Ishikawa (cell line): ENCODE measurements around the gene PRR35.

ENCODE experiments used
- CEBPB ChIP-seq: IDR thresholded peaks from 2 replicates; pipeline ENCODE4 v1.6.1; 2012
- CREB1 ChIP-seq: IDR thresholded peaks from 2 replicates; pipeline ENCODE4 v1.6.1; 2012; ENCODE audit warnings: low read depth
- EGR1 ChIP-seq: IDR thresholded peaks from 2 replicates; pipeline ENCODE4 v1.6.1; 2012
- EP300 ChIP-seq: IDR thresholded peaks from 2 replicates; pipeline ENCODE4 v1.6.1; 2012; ENCODE audit warnings: borderline replicate concordance
- FOXM1 ChIP-seq: IDR thresholded peaks from 2 replicates; pipeline ENCODE4 v1.6.1; 2012; ENCODE audit warnings: low read depth, borderline replicate concordance
- NFIC ChIP-seq: IDR thresholded peaks from 2 replicates; pipeline ENCODE4 v1.6.1; 2012
- RAD21 ChIP-seq: IDR thresholded peaks from 2 replicates; pipeline ENCODE4 v1.6.1; 2012; ENCODE audit warnings: low read depth
- TAF1 ChIP-seq: IDR thresholded peaks from 2 replicates; pipeline ENCODE4 v1.6.1; 2012; ENCODE audit warnings: low read depth, mild to moderate bottlenecking
- TCF12 ChIP-seq: IDR thresholded peaks from 2 replicates; pipeline ENCODE4 v1.6.1; 2012; ENCODE audit warnings: low read depth
- TEAD4 ChIP-seq: IDR thresholded peaks from 2 replicates; pipeline ENCODE4 v1.6.1; 2012
- USF1 ChIP-seq: IDR thresholded peaks from 2 replicates; pipeline ENCODE4 v1.6.1; 2012
- YY1 ChIP-seq: IDR thresholded peaks from 2 replicates; pipeline ENCODE4 v1.6.1; 2012; ENCODE audit warnings: low read depth
- ZBTB7A ChIP-seq: IDR thresholded peaks from 2 replicates; pipeline ENCODE4 v1.6.1; 2012; ENCODE audit warnings: low read depth
- TF ChIP-seq, protein P1 (sequence below): IDR thresholded peaks from 2 replicates; pipeline ENCODE4 v1.6.1; 2012; ENCODE audit warnings: low read depth, mild to moderate bottlenecking
- TF ChIP-seq, protein P2 (sequence below): IDR thresholded peaks from 2 replicates; pipeline ENCODE4 v1.6.1; 2012

The PRR35 gene

DNA sequence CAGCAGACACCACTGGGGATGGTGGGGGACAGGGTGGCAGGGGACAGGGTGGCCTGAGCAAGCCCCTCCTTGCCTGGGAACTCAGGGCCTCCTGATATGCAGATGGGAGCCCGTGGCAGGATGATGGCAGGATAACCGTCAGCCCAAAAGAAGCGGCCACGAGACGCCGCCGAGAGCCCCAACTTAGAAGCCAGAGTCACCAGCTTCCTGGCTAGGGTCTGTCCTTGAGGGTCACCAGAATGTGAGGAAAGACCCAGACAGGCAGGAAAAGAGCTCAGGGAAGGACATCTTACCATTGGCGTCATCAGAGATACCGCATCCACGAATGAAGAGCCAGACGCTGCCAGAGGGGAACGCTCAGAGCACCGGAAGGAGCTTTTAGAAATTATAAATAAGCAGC lies 49.1 kb downstream of the PRR35 start:
- TF ChIP-seq USF1 (no peak), ZBTB7A (no peak), CREB1 (no peak)

- no peak for TF ChIP-seq EP300
- TF ChIP-seq FOXM1: no peak
- TF ChIP-seq RAD21: no peak
- no peak for TF ChIP-seq CREB1
- no peak for TF ChIP-seq NFIC
- TF ChIP-seq TEAD4: no peak
- no peak for TF ChIP-seq YY1
- TF ChIP-seq, protein P1, sequence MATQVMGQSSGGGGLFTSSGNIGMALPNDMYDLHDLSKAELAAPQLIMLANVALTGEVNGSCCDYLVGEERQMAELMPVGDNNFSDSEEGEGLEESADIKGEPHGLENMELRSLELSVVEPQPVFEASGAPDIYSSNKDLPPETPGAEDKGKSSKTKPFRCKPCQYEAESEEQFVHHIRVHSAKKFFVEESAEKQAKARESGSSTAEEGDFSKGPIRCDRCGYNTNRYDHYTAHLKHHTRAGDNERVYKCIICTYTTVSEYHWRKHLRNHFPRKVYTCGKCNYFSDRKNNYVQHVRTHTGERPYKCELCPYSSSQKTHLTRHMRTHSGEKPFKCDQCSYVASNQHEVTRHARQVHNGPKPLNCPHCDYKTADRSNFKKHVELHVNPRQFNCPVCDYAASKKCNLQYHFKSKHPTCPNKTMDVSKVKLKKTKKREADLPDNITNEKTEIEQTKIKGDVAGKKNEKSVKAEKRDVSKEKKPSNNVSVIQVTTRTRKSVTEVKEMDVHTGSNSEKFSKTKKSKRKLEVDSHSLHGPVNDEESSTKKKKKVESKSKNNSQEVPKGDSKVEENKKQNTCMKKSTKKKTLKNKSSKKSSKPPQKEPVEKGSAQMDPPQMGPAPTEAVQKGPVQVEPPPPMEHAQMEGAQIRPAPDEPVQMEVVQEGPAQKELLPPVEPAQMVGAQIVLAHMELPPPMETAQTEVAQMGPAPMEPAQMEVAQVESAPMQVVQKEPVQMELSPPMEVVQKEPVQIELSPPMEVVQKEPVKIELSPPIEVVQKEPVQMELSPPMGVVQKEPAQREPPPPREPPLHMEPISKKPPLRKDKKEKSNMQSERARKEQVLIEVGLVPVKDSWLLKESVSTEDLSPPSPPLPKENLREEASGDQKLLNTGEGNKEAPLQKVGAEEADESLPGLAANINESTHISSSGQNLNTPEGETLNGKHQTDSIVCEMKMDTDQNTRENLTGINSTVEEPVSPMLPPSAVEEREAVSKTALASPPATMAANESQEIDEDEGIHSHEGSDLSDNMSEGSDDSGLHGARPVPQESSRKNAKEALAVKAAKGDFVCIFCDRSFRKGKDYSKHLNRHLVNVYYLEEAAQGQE: no peak
- no peak for TF ChIP-seq USF1
- TF ChIP-seq TCF12: no peak
- TF ChIP-seq ZBTB7A: no peak
- TF ChIP-seq CEBPB: no peak
- TF ChIP-seq, protein P2, sequence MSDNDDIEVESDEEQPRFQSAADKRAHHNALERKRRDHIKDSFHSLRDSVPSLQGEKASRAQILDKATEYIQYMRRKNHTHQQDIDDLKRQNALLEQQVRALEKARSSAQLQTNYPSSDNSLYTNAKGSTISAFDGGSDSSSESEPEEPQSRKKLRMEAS: no peak
- no peak for TF ChIP-seq EGR1
- no peak for TF ChIP-seq TAF1
These were observed 49.8 kb downstream of the PRR35 start for GRCh38 chr16:609984-610383.

GRCh38 chr16:610513-611381 lies 50.6 kb downstream of the PRR35 start:
- TF ChIP-seq, protein P2: no peak
- peak; percentile 53 for TF ChIP-seq RAD21

- no peak for TF ChIP-seq TEAD4
- TF ChIP-seq, protein P2: 0 out of 2 replicates have a peak, but pooled peaks have one; percentile 13
- 0 out of 2 replicates have a peak, but pooled peaks have one; percentile 50 for TF ChIP-seq EGR1
- no peak for TF ChIP-seq TCF12
- TF ChIP-seq ZBTB7A: no peak
- no peak for TF ChIP-seq EP300
- TF ChIP-seq YY1: no peak
These were observed 54.9 kb downstream of the PRR35 start for GRCh38 chr16:615122-615521.
